ENCODE results near the gene RGSL1. TPM values are rescaled to one million over a fixed set of nuclear protein-coding genes. Genes with fewer than 3 reads are reported as not detected.

The RGSL1 gene
- total RNA-seq, 4 donors from 2014 or later: not detected

DNA sequence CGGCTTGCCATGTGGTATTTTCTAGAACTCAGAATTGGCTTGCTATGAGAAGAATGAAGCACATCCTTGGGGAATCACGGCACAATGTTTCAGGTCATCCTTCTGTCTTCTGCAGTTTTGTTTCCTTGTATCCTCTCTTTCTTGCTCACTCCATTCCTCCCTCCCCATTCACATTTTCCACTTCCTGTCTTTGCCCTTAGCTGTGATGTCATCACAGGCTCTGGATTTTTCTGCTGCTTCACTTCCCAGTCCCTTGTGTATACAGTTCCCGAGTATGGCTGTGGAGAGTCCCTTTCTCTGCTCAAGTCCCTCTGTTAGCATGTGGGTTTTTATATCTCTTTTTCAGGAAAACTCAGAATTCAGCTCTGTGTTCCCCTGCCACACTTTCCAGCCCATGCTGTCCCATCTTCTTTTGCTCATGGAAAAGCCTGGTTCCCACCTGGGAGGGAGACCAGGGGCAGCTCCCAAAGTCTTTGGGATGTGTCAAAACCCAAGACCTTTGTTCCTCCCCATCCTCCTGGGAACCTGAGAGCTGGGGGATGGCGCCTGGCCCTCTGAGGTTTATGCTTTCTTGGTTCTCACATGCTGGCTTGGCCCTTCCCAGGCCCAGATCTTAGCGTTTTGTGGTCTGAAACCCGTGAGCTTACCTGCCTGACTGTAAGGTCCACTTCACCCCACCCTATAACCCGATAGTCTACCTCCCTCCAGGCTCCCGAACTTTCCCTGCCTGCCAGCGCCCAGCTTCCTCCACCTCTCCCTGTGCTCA lies 159.1 kb downstream of the RGSL1 start:
- no peak for TF ChIP-seq POLR2A (IDR thresholded peaks at IDR 0.05)
- TF ChIP-seq, protein P1, sequence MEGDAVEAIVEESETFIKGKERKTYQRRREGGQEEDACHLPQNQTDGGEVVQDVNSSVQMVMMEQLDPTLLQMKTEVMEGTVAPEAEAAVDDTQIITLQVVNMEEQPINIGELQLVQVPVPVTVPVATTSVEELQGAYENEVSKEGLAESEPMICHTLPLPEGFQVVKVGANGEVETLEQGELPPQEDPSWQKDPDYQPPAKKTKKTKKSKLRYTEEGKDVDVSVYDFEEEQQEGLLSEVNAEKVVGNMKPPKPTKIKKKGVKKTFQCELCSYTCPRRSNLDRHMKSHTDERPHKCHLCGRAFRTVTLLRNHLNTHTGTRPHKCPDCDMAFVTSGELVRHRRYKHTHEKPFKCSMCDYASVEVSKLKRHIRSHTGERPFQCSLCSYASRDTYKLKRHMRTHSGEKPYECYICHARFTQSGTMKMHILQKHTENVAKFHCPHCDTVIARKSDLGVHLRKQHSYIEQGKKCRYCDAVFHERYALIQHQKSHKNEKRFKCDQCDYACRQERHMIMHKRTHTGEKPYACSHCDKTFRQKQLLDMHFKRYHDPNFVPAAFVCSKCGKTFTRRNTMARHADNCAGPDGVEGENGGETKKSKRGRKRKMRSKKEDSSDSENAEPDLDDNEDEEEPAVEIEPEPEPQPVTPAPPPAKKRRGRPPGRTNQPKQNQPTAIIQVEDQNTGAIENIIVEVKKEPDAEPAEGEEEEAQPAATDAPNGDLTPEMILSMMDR (IDR thresholded peaks at IDR 0.05): no peak
- no peak for DNase-seq
- no peaks in the 10 kb centered on the region for H3K36me3 ChIP-seq
- H3K27me3 ChIP-seq: no peaks in the 10 kb centered on the region
- no peak overlapping the region for H3K27ac ChIP-seq
- no peaks in the 10 kb centered on the region for H3K9me3 ChIP-seq
- peaks cover 0 to 8% (median under 1%) of the 10 kb centered on the region in 4 donors for H3K4me1 ChIP-seq
- no peak overlapping the region for H3K4me3 ChIP-seq

Small RNA genes within 50 kb of the gene (small RNA-seq; reads per million reads assigned to genes)
- 0 reads per million in 2 donors for gene RF00017

Other genes with a start within 250 kb of the RGSL1 start
- 100 to 1,000 TPM; 148 to 864 (median 443) TPM for gene GLUL, start 58.4 kb upstream of the RGSL1 start, total RNA-seq
- not detected for gene TEDDM1, start 49.5 kb upstream of the RGSL1 start, total RNA-seq
- 10 to 100 TPM; 12.4 to 15.0 (median 13.3) TPM for gene RNASEL, start 139.1 kb downstream of the RGSL1 start, total RNA-seq
- gene RGS16, start 154.2 kb downstream of the RGSL1 start, total RNA-seq: under 1 TPM in 1 of 4 donors, not detected in 3; 0.40 TPM
- not detected for gene RGS8, start 234.4 kb downstream of the RGSL1 start, total RNA-seq

All from Peyer's patch (tissue), 4 donors.